GM18520 (cell line): ENCODE data around the gene RAB33B.
"Not testable (repeated sequence)": the region's sequence is repeated elsewhere in the genome, so short reads cannot be mapped to it uniquely, and the experiment has no call there.

Source experiments
- ATAC-seq: cut with Tn5 transposase; IDR thresholded peaks from one replicate; pipeline ENCODE4 v1.9.1; 2021; ENCODE audit not compliant: unreplicated experiment

Gene RAB33B

GRCh38 chr4:139461022-139461628, 7.2 kb downstream of the RAB33B start:
- no peak for ATAC-seq

DNA sequence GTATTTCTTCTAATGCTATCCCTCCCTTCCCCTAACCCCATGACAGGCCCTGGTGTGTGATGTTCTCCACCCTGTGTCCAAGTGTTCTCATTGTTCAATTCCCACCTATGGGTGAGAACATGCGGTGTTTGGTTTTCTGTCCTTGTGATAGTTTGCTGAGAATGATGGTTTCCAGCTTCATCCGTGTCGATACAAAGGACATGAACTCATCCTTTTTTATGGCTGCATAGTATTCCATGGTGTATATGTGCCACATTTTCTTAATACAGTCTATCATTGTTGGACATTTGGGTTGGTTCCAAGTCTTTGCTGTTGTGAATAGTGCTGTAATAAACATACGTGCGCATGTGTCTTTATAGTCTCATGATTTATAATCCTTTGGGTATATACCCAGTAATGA, 10.6 kb downstream of the RAB33B start:
- not testable (repeated sequence) for ATAC-seq

DNA sequence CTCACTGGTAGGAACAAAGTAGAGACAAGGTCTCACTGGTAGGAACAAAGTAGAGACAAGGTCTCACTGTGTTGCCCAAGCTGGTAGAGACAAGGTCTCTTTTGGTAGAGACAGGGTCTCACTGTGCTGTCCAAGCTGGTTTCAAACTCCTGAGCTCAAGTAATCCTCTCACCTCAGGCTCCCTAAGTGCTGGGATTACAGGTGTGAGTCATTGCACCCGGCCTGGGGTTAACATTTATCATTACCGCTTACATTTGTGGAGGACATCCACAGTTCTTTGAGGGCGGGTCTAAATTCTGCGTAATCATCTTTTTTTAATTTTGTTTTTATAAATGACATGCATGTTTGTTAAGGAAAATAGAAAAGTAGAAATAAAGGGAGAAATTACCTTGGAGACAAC, 12.0 kb downstream of the RAB33B start:
- ATAC-seq: no peak

DNA sequence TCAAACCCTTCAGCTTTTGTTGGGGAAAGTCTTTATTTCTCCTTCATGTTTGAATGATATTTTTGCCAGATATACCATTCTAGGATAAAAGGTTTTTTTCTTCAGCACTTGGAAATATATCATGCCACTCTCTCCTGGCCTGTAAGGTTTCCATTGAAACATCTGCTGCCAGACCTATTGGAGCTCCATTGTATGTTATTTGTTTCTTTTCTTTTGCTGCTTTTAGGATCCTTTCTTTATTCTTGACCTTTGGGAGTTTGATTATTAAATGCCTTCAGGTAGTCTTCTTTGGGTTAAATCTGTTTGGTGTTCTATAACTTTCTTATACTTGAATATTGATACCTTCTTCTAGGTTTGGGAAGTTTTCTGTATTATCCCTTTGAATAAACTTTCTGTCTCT, 14.8 kb downstream of the RAB33B start:
- not testable (repeated sequence) for ATAC-seq

- no peak for ATAC-seq
Measured at GRCh38 chr4:139469216-139469615, 15.3 kb downstream of the RAB33B start.

DNA sequence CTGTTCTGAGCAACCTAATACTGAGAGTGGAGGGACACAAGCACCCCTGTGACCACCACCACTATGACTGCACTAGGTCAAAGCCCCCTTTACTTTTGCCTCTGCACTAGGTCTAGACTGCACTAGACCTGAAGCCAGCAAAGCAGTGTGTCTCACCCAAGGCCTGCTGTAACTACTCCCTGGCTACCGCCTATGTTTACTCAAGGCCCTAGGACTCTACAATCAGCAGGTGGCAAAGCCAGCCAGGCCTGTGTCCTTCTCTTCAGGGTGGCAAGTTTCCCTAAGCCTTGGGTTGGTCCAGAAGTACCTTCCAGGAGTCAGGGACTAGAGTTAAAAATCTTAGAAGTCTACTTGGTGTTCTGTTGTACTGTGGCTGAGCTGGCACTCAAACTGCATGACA, 15.9 kb downstream of the RAB33B start:
- ATAC-seq: no peak

DNA sequence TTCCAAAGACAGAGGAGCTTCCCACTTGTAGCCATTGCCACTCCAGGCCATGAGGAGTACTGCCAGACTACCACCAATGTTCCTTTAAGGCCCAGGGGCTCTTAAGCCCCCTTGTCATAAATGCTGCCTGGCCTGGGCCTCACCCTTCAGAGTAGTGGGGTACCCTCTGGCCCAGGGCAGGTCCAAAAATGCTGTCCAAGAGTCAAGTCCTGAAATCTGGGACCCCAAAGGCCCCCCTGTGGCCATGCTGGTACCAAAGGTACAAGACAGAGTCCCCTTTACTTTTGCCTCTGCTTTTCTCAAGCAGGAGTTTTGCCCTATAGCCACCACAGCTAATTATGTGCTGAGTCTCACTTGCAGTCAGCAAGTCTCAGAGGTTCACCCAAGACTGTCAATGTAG, 16.4 kb downstream of the RAB33B start:
- no peak for ATAC-seq

- ATAC-seq: no peak
Measured at GRCh38 chr4:139470997-139471665, 17.2 kb downstream of the RAB33B start.

GRCh38 chr4:139472852-139473251, 18.9 kb downstream of the RAB33B start:
- ATAC-seq: no peak

GRCh38 chr4:139476363-139476762, 22.4 kb downstream of the RAB33B start:
- ATAC-seq: no peak

- ATAC-seq: no peak
Measured at GRCh38 chr4:139481465-139481864, 27.5 kb downstream of the RAB33B start.

DNA sequence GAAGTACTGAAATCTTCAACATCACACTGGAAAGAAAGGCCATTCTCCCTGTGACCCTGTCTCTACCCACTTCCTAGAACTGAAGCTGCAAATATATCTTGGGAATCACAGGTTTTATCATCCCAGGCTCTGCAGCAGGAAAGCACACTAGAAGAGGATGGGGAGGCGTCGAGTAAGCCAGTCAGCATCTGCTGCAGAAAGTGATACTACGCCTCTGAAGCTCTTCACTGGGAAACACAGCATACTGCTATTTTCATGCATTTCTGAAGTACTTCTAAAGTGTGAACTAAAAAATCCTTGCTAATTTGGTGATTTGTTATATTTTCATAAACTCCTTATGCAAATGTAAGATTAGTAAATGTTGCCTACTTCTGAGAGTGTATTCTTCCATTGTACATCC, 29.1 kb downstream of the RAB33B start:
- ATAC-seq: no peak

GRCh38 chr4:139484783-139485311, 30.9 kb downstream of the RAB33B start:
- no peak for ATAC-seq

GRCh38 chr4:139488442-139488841, 34.5 kb downstream of the RAB33B start:
- ATAC-seq: no peak

DNA sequence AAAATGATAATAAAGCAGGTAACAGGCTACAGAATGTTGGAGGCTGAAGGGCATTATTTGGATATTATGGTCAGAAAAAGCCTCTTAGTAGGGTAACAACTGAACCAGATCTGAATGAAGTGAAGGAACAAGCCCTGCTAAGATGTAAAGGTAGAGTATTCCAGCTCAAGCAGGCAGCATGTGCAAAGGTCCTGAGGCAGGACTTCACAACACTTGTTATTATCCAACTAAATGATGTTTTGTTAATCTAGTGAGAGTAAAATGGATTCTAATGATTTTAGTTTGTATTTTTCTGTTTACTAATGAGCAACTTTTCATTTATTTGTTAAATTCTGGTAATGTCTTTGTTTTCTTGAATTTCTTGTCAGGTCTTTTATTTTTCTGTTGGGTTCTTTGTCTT, 35.7 kb downstream of the RAB33B start:
- ATAC-seq: no peak

GRCh38 chr4:139492429-139492828, 38.5 kb downstream of the RAB33B start:
- no peak for ATAC-seq

GRCh38 chr4:139493176-139493575, 39.3 kb downstream of the RAB33B start:
- ATAC-seq: no peak

DNA sequence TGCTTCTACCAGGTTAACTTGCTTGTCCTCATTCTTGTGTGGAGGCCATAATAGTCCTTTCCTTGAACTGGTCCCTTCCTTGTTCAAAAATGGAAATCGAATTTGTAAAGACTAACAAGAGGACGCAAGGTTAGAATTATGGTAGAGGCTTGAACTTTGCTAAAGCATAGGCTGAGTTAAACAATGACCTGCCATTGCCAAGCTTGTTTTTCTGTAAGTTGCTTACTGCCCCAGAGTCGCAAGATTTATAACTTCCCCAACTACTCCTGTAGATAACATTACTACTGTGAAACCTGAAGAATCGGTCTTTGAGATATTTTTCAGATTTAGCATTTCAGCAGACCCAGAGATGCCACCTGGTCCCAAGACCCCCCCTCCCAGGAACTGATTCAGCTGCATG, 45.3 kb downstream of the RAB33B start:
- no peak for ATAC-seq

- no peak for ATAC-seq
Measured at GRCh38 chr4:139501117-139501516, 47.2 kb downstream of the RAB33B start.

GRCh38 chr4:139501527-139501926, 47.6 kb downstream of the RAB33B start:
- ATAC-seq: no peak

DNA sequence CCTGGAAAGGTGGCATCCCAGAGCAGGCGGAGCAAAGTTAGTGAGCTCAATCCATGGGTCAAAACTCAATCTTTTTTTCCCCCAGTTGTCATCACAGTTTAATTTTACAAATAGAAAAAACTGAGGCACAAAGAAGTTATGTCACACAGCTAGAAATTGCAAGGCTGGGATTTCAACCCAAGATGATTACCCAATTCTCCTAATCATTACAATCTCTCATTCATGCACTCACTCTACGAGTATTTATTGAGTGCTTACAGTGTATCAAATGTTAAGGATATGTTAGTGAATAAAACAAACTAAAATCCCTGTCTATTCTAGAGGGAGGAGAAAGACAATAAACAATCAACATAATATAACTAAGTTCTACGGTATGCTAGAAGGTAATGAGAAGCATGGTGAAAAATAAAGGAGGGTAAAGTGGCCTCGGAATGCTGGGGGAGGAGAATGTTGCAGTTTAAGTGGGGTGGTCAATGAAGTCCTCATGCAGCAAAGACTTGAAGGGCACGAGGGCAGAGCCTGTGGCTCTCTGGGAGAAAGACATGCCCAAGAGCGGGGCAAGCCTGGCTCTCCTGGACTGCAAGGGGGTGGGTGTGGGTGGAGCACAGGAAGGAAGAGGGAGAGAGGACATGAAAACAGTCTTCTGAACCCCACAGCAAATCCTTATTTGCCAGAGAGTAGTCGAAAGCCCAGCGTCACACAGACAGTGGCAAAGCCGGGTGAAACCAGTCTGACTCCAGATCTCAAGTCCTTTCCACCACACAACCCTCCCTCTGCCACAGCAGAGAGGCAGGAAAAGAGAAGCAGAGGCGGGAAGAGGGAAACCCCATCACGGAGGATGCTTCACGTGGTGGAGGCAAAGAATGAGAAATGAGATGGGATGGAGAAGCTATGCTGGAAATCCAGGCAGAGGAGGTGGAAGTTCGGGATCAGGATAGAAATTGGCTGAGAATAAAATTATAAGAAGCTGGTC, 48.3 kb downstream of the RAB33B start:
- no peak for ATAC-seq
